ENCODE measurements around the gene ZNF423. TPM values are rescaled to one million over a fixed set of nuclear protein-coding genes. Genes with fewer than 3 reads are reported as not detected.

Gene ZNF423
- total RNA-seq, 1 experiment from 2014 or later: not detected

- H3K27me3 ChIP-seq (ENCODE audit: low read length): no peaks in the 10 kb centered on the region
- no peak overlapping the region for H2AFZ ChIP-seq (ENCODE audit: low read length)
- no peaks in the 10 kb centered on the region for H3K9me3 ChIP-seq (ENCODE audit: low read length)
- H3K27ac ChIP-seq (ENCODE audit: low read length): no peak overlapping the region
- H3K9me2 ChIP-seq (replicated peaks; ENCODE audit: insufficient read depth, low read length): no peaks in the 10 kb centered on the region
- H3K4me3 ChIP-seq (ENCODE audit: low read length): no peak overlapping the region
- H3K9ac ChIP-seq (ENCODE audit: low read length): no peak overlapping the region
- H3K36me3 ChIP-seq (ENCODE audit: insufficient read depth, low read length): no peaks in the 10 kb centered on the region
- DNase-seq: no peak
- no peaks in the 10 kb centered on the region for H3K79me2 ChIP-seq (ENCODE audit: low read length)
- no peaks in the 10 kb centered on the region for H3K4me1 ChIP-seq (ENCODE audit: low read length)
- H4K20me1 ChIP-seq (ENCODE audit: insufficient read depth, low read depth, low read length): no peaks in the 10 kb centered on the region
- H3K4me2 ChIP-seq (ENCODE audit: low read depth, low read length, poor library complexity, severe bottlenecking): no peak overlapping the region
These were observed 234.4 kb downstream of the ZNF423 start for GRCh38 chr16:49621241-49622083.

- DNase-seq: no peak
- H3K9me2 ChIP-seq (replicated peaks; ENCODE audit: insufficient read depth, low read length): no peaks in the 10 kb centered on the region
- no peak overlapping the region for H3K9ac ChIP-seq (ENCODE audit: low read length)
- H3K79me2 ChIP-seq (ENCODE audit: low read length): no peaks in the 10 kb centered on the region
- H3K4me1 ChIP-seq (ENCODE audit: low read length): no peaks in the 10 kb centered on the region
- H4K20me1 ChIP-seq (ENCODE audit: insufficient read depth, low read depth, low read length): no peaks in the 10 kb centered on the region
- H3K4me2 ChIP-seq (ENCODE audit: low read depth, low read length, poor library complexity, severe bottlenecking): no peak overlapping the region
- H3K4me3 ChIP-seq (ENCODE audit: low read length): no peak overlapping the region
- no peak overlapping the region for H2AFZ ChIP-seq (ENCODE audit: low read length)
- no peak overlapping the region for H3K27ac ChIP-seq (ENCODE audit: low read length)
- H3K27me3 ChIP-seq (ENCODE audit: low read length): no peaks in the 10 kb centered on the region
- H3K36me3 ChIP-seq (ENCODE audit: insufficient read depth, low read length): no peaks in the 10 kb centered on the region
- no peaks in the 10 kb centered on the region for H3K9me3 ChIP-seq (ENCODE audit: low read length)
These were observed 235.1 kb downstream of the ZNF423 start for GRCh38 chr16:49620869-49621240.

- H3K4me2 ChIP-seq (ENCODE audit: low read depth, low read length, poor library complexity, severe bottlenecking): no peak overlapping the region
- H3K79me2 ChIP-seq (ENCODE audit: low read length): no peaks in the 10 kb centered on the region
- H3K27ac ChIP-seq (ENCODE audit: low read length): no peak overlapping the region
- H3K4me3 ChIP-seq (ENCODE audit: low read length): no peak overlapping the region
- no peaks in the 10 kb centered on the region for H3K4me1 ChIP-seq (ENCODE audit: low read length)
- no peaks in the 10 kb centered on the region for H3K9me2 ChIP-seq (replicated peaks; ENCODE audit: insufficient read depth, low read length)
- DNase-seq: no peak
- H3K36me3 ChIP-seq (ENCODE audit: insufficient read depth, low read length): no peaks in the 10 kb centered on the region
- H3K9me3 ChIP-seq (ENCODE audit: low read length): no peaks in the 10 kb centered on the region
- H4K20me1 ChIP-seq (ENCODE audit: insufficient read depth, low read depth, low read length): no peaks in the 10 kb centered on the region
- no peak overlapping the region for H3K9ac ChIP-seq (ENCODE audit: low read length)
- no peaks in the 10 kb centered on the region for H3K27me3 ChIP-seq (ENCODE audit: low read length)
- no peak overlapping the region for H2AFZ ChIP-seq (ENCODE audit: low read length)
These were observed 235.6 kb downstream of the ZNF423 start for GRCh38 chr16:49620158-49620868.

- H3K9me2 ChIP-seq (replicated peaks; ENCODE audit: insufficient read depth, low read length): no peaks in the 10 kb centered on the region
- DNase-seq: no peak
- H3K27ac ChIP-seq (ENCODE audit: low read length): no peak overlapping the region
- H2AFZ ChIP-seq (ENCODE audit: low read length): no peak overlapping the region
- H3K27me3 ChIP-seq (ENCODE audit: low read length): no peaks in the 10 kb centered on the region
- no peaks in the 10 kb centered on the region for H4K20me1 ChIP-seq (ENCODE audit: insufficient read depth, low read depth, low read length)
- no peaks in the 10 kb centered on the region for H3K9me3 ChIP-seq (ENCODE audit: low read length)
- no peak overlapping the region for H3K4me3 ChIP-seq (ENCODE audit: low read length)
- no peaks in the 10 kb centered on the region for H3K4me1 ChIP-seq (ENCODE audit: low read length)
- no peak overlapping the region for H3K9ac ChIP-seq (ENCODE audit: low read length)
- H3K79me2 ChIP-seq (ENCODE audit: low read length): no peaks in the 10 kb centered on the region
- no peak overlapping the region for H3K4me2 ChIP-seq (ENCODE audit: low read depth, low read length, poor library complexity, severe bottlenecking)
- no peaks in the 10 kb centered on the region for H3K36me3 ChIP-seq (ENCODE audit: insufficient read depth, low read length)
These were observed 236.1 kb downstream of the ZNF423 start for GRCh38 chr16:49619811-49620157.

GRCh38 chr16:49618955-49619354 is 237.0 kb downstream of the ZNF423 start:
- Histone ChIP-seq H3K4me1 (ENCODE audit: low read length) (no peaks in the 10 kb centered on the region), H3K36me3 (ENCODE audit: insufficient read depth, low read length) (no peaks in the 10 kb centered on the region), H3K27ac (ENCODE audit: low read length) (no peak overlapping the region), H2AFZ (ENCODE audit: low read length) (no peak overlapping the region), H3K9ac (ENCODE audit: low read length) (no peak overlapping the region), H3K9me2 (replicated peaks; ENCODE audit: insufficient read depth, low read length) (no peaks in the 10 kb centered on the region), H3K4me2 (ENCODE audit: low read depth, low read length, poor library complexity, severe bottlenecking) (no peak overlapping the region), H3K4me3 (ENCODE audit: low read length) (no peak overlapping the region), H3K79me2 (ENCODE audit: low read length) (no peaks in the 10 kb centered on the region), H3K9me3 (ENCODE audit: low read length) (no peaks in the 10 kb centered on the region), H4K20me1 (ENCODE audit: insufficient read depth, low read depth, low read length) (no peaks in the 10 kb centered on the region), H3K27me3 (ENCODE audit: low read length) (no peaks in the 10 kb centered on the region)
- no peak for DNase-seq

- Histone ChIP-seq H3K79me2 (ENCODE audit: low read length) (no peaks in the 10 kb centered on the region), H3K9me2 (replicated peaks; ENCODE audit: insufficient read depth, low read length) (no peaks in the 10 kb centered on the region), H3K4me2 (ENCODE audit: low read depth, low read length, poor library complexity, severe bottlenecking) (no peak overlapping the region), H3K9ac (ENCODE audit: low read length) (no peak overlapping the region), H3K27me3 (ENCODE audit: low read length) (no peaks in the 10 kb centered on the region), H4K20me1 (ENCODE audit: insufficient read depth, low read depth, low read length) (no peaks in the 10 kb centered on the region), H2AFZ (ENCODE audit: low read length) (no peak overlapping the region), H3K4me3 (ENCODE audit: low read length) (no peak overlapping the region), H3K36me3 (ENCODE audit: insufficient read depth, low read length) (no peaks in the 10 kb centered on the region), H3K27ac (ENCODE audit: low read length) (no peak overlapping the region), H3K9me3 (ENCODE audit: low read length) (no peaks in the 10 kb centered on the region), H3K4me1 (ENCODE audit: low read length) (no peaks in the 10 kb centered on the region)
- no peak for DNase-seq
These were observed 238.1 kb downstream of the ZNF423 start for GRCh38 chr16:49617710-49618330.

- no peak for DNase-seq
- H3K4me2 ChIP-seq (ENCODE audit: low read depth, low read length, poor library complexity, severe bottlenecking): no peak overlapping the region
- H4K20me1 ChIP-seq (ENCODE audit: insufficient read depth, low read depth, low read length): no peaks in the 10 kb centered on the region
- H3K4me1 ChIP-seq (ENCODE audit: low read length): no peaks in the 10 kb centered on the region
- no peak overlapping the region for H2AFZ ChIP-seq (ENCODE audit: low read length)
- H3K4me3 ChIP-seq (ENCODE audit: low read length): no peak overlapping the region
- no peaks in the 10 kb centered on the region for H3K27me3 ChIP-seq (ENCODE audit: low read length)
- H3K9me2 ChIP-seq (replicated peaks; ENCODE audit: insufficient read depth, low read length): no peaks in the 10 kb centered on the region
- H3K36me3 ChIP-seq (ENCODE audit: insufficient read depth, low read length): no peaks in the 10 kb centered on the region
- no peaks in the 10 kb centered on the region for H3K9me3 ChIP-seq (ENCODE audit: low read length)
- no peak overlapping the region for H3K27ac ChIP-seq (ENCODE audit: low read length)
- no peak overlapping the region for H3K9ac ChIP-seq (ENCODE audit: low read length)
- no peaks in the 10 kb centered on the region for H3K79me2 ChIP-seq (ENCODE audit: low read length)
These were observed 238.8 kb downstream of the ZNF423 start for GRCh38 chr16:49617016-49617629.

GRCh38 chr16:49615576-49615975 is 240.3 kb downstream of the ZNF423 start:
- Histone ChIP-seq H3K27me3 (ENCODE audit: low read length) (no peaks in the 10 kb centered on the region), H3K9me2 (replicated peaks; ENCODE audit: insufficient read depth, low read length) (no peaks in the 10 kb centered on the region), H3K36me3 (ENCODE audit: insufficient read depth, low read length) (no peaks in the 10 kb centered on the region), H3K9ac (ENCODE audit: low read length) (no peak overlapping the region), H4K20me1 (ENCODE audit: insufficient read depth, low read depth, low read length) (no peaks in the 10 kb centered on the region), H3K4me1 (ENCODE audit: low read length) (no peaks in the 10 kb centered on the region), H3K4me3 (ENCODE audit: low read length) (no peak overlapping the region), H3K4me2 (ENCODE audit: low read depth, low read length, poor library complexity, severe bottlenecking) (no peak overlapping the region), H3K27ac (ENCODE audit: low read length) (no peak overlapping the region), H3K9me3 (ENCODE audit: low read length) (no peaks in the 10 kb centered on the region), H3K79me2 (ENCODE audit: low read length) (no peaks in the 10 kb centered on the region), H2AFZ (ENCODE audit: low read length) (no peak overlapping the region)
- DNase-seq: no peak
